HepG2 (cell line): ENCODE data around the gene COMT. TPM values are rescaled to one million over a fixed set of nuclear protein-coding genes. Genes with fewer than 3 reads are reported as not detected.
A peak's percentile ranks its signal among the peaks of the same experiment; 100 is the strongest.

Source experiments
- ATF7-NPFF ChIP-seq: sonication (generic); formaldehyde crosslinking; IDR thresholded peaks from 2 replicates; pipeline ENCODE4 v1.8.1; 2023; ENCODE audit warnings: mild to moderate bottlenecking, low read depth, missing genetic modification reagents, moderate library complexity
- BORCS8-MEF2B ChIP-seq: sonication (generic); formaldehyde crosslinking; IDR thresholded peaks from 2 replicates; pipeline ENCODE4 v1.8.0; 2022; ENCODE audit warnings: mild to moderate bottlenecking, missing genetic modification reagents
- CEBPB ChIP-seq: IDR thresholded peaks from 2 replicates; pipeline ENCODE4 v1.6.1; 2011; ENCODE audit warnings: low read depth, low read length, improper control_type of control experiment, borderline replicate concordance
- CREB3 ChIP-seq: sonication (generic); formaldehyde crosslinking; IDR thresholded peaks from 2 replicates; pipeline ENCODE4 v1.5.0; 2020; ENCODE audit warnings: missing genetic modification reagents
- EP300 ChIP-seq, 3 experiments: sonication (generic) in 1 of 3; formaldehyde crosslinking in 1 of 3; IDR thresholded peaks; 2 replicates each; pipeline versions ENCODE4 v1.5.1 to v1.6.1; 2011 to 2020; ENCODE audit warnings: low read depth in 2 of 3, low read length in 2 of 3, borderline replicate concordance in 1 of 3, improper control_type of control experiment in 1 of 3, mild to moderate bottlenecking in 1 of 3, missing genetic modification reagents in 1 of 3, moderate library complexity in 1 of 3
- HOMEZ ChIP-seq: IDR thresholded peaks from 2 replicates; pipeline ENCODE4 v1.6.1; 2016; ENCODE audit warnings: low read depth
- HOXA5 ChIP-seq: sonication (generic); formaldehyde crosslinking; IDR thresholded peaks from 2 replicates; pipeline ENCODE4 v1.4.0; 2020; ENCODE audit warnings: missing genetic modification reagents
- KDM5A ChIP-seq: fragments of 200-600 bp; sonication (generic); IDR thresholded peaks from 2 replicates; pipeline ENCODE4 v1.7.0; 2018; ENCODE audit warnings: antibody characterized with exemption, mild to moderate bottlenecking, low read length, borderline replicate concordance
- NKX3-1 ChIP-seq: sonication (generic); formaldehyde crosslinking; IDR thresholded peaks from 2 replicates; pipeline ENCODE4 v1.5.0; 2020; ENCODE audit warnings: missing genetic modification reagents
- POGZ ChIP-seq: sonication (generic); formaldehyde crosslinking; IDR thresholded peaks from 2 replicates; pipeline ENCODE4 v1.4.0; 2020; ENCODE audit warnings: mild to moderate bottlenecking, missing genetic modification reagents
- SALL2 ChIP-seq: sonication (generic); formaldehyde crosslinking; IDR thresholded peaks from 2 replicates; pipeline ENCODE4 v1.8.1; 2023; ENCODE audit warnings: mild to moderate bottlenecking, missing genetic modification reagents, inconsistent platforms
- TP53 ChIP-seq: sonication (generic); formaldehyde crosslinking; conservative IDR thresholded peaks from 2 replicates; pipeline ENCODE4 v1.4.0; 2020; ENCODE audit warnings: missing genetic modification reagents
- ZBTB7A ChIP-seq: sonication (generic); formaldehyde crosslinking; IDR thresholded peaks from 2 replicates; pipeline ENCODE4 v1.8.0; 2022; ENCODE audit warnings: mild to moderate bottlenecking, missing genetic modification reagents
- ZMAT3 ChIP-seq: sonication (generic); formaldehyde crosslinking; conservative IDR thresholded peaks from 2 replicates; pipeline ENCODE4 v1.7.0; 2021; ENCODE audit warnings: missing genetic modification reagents
- ZMYM4 ChIP-seq: sonication (generic); formaldehyde crosslinking; IDR thresholded peaks from 2 replicates; pipeline ENCODE4 v1.8.1; 2023; ENCODE audit warnings: mild to moderate bottlenecking, missing genetic modification reagents
- ZNF138 ChIP-seq: sonication (generic); formaldehyde crosslinking; IDR thresholded peaks from 2 replicates; pipeline ENCODE4 v1.5.0; 2020; ENCODE audit warnings: mild to moderate bottlenecking, low read depth, missing genetic modification reagents
- ZNF230 ChIP-seq: sonication (generic); formaldehyde crosslinking; IDR thresholded peaks from 2 replicates; pipeline ENCODE4 v1.4.0; 2020; ENCODE audit warnings: mild to moderate bottlenecking, missing genetic modification reagents
- ZNF343 ChIP-seq: sonication (generic); formaldehyde crosslinking; IDR thresholded peaks from 2 replicates; pipeline ENCODE4 v1.4.0; 2020; ENCODE audit warnings: mild to moderate bottlenecking, missing genetic modification reagents
- polyA plus RNA-seq, 8 experiments: library from polyadenylated mRNA; depleted of rRNA in 3 of 8; stranded (reverse) in 7 of 8; unstranded in 1 of 8; fragments of >200 nt; fragmentation: Illumina TruSeq in 4 of 8; extraction: Trizol in 4 of 8; gene quantifications; 2 replicates each; pipeline versions ENCODE4 v1.2.1 to v1.2.3, GENCODE V29; 2011 to 2016; ENCODE audit warnings: low read depth in 4 of 8, missing spikeins in 1 of 8, mixed read lengths in 1 of 8; ENCODE audit not compliant: insufficient read depth in 1 of 8
- total RNA-seq, 5 experiments: library from RNA; depleted of rRNA; stranded (reverse); fragments of >200 nt; fragmentation: Illumina TruSeq; extraction: Trizol; gene quantifications; 2 replicates each; pipeline ENCODE4 v1.2.3, GENCODE V29; 2016; ENCODE audit warnings: low read depth in 1 of 5
- TF ChIP-seq, protein P1 (sequence below): sonication (generic); formaldehyde crosslinking; IDR thresholded peaks from 2 replicates; pipeline ENCODE4 v1.4.0; 2020; ENCODE audit warnings: missing genetic modification reagents
- TF ChIP-seq, protein P2 (sequence below): sonication (generic); formaldehyde crosslinking; IDR thresholded peaks from 2 replicates; pipeline ENCODE4 v1.4.0; 2020; ENCODE audit warnings: low read depth, mild to moderate bottlenecking, missing genetic modification reagents
- TF ChIP-seq, protein P3 (sequence below): sonication (generic); formaldehyde crosslinking; conservative IDR thresholded peaks from 2 replicates; pipeline ENCODE4 v1.8.0; 2022; ENCODE audit warnings: mild to moderate bottlenecking, moderate library complexity, missing genetic modification reagents

Gene COMT
- total and polyA plus RNA-seq, 2 of the 13 experiments (the other 11 are each of a cell fraction or from before 2014, with no cell fraction given): 156 to 162 TPM

DNA sequence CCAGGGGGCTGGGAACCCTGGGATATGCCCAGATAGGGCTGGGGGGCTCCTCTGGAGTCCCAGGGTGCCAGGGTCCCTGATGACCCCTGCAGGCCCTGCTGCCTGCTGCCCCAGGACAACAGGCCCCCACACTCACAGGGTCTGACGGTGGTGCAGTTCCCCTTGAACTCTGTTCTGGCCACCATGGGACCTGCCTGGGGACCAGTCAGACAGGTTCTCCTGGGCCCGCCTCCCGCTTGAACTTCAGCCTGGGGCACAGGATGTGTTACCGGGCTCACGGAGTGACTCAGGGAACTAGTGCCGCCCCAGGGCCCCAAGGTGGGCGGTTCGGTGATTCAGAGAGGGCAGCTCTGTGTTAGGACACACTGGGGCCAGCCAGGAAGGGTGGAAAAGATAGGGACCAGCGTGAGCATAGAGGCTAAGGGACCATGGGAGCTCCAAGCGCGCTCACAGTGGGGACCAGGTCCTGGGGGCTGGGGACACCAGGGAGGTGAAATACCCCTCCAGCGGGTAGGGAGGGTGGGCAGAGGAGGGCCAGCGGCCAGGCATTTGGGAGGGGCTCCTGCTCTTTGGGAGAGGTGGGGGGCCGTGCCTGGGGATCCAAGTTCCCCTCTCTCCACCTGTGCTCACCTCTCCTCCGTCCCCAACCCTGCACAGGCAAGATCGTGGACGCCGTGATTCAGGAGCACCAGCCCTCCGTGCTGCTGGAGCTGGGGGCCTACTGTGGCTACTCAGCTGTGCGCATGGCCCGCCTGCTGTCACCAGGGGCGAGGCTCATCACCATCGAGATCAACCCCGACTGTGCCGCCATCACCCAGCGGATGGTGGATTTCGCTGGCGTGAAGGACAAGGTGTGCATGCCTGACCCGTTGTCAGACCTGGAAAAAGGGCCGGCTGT is 21.6 kb downstream of the COMT start (continued):
- TF ChIP-seq EP300 (IDR thresholded peaks at IDR 0.05; ENCODE audit: low read depth in 2 of 2, low read length in 2 of 2): peak; percentile 52 to 66; a peak in 2 of 4 replicates
- TF ChIP-seq EP300 (CRISPR knock-in tag; IDR thresholded peaks at IDR 0.05; ENCODE audit: borderline replicate concordance): peak; percentile 66
- 0 out of 2 replicates have a peak, but pooled peaks have one; percentile 26 for TF ChIP-seq KDM5A
- TF ChIP-seq SALL2 (CRISPR knock-in tag): no peak
- peak; percentile 44; the same call in 1 of the 2 replicates for TF ChIP-seq ATF7-NPFF (CRISPR knock-in tag)
- 0 out of 2 replicates have a peak, but pooled peaks have one; percentile 7 for TF ChIP-seq HOMEZ (CRISPR knock-in tag)
- TF ChIP-seq, protein P1, sequence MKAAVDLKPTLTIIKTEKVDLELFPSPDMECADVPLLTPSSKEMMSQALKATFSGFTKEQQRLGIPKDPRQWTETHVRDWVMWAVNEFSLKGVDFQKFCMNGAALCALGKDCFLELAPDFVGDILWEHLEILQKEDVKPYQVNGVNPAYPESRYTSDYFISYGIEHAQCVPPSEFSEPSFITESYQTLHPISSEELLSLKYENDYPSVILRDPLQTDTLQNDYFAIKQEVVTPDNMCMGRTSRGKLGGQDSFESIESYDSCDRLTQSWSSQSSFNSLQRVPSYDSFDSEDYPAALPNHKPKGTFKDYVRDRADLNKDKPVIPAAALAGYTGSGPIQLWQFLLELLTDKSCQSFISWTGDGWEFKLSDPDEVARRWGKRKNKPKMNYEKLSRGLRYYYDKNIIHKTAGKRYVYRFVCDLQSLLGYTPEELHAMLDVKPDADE (CRISPR knock-in tag): no peak
- no peak; the same call in 1 of the 2 replicates for TF ChIP-seq POGZ
- no peak; the same call in 1 of the 2 replicates for TF ChIP-seq ZNF343
- no peak for TF ChIP-seq NKX3-1 (CRISPR knock-in tag)
- TF ChIP-seq TP53 (CRISPR knock-in tag): 0 out of 2 replicates have a peak, but pooled peaks have one; percentile 37
- 0 out of 2 replicates have a peak, but pooled peaks have one; percentile 9 for TF ChIP-seq ZMYM4
- no peak for TF ChIP-seq BORCS8-MEF2B (CRISPR knock-in tag)
- TF ChIP-seq HOXA5 (CRISPR knock-in tag): no peak
- peak; percentile 62; the same call in 1 of the 2 replicates for TF ChIP-seq ZBTB7A
- 0 out of 2 replicates have a peak, but pooled peaks have one; percentile 36 for TF ChIP-seq ZMAT3 (CRISPR knock-in tag)
- no peak for TF ChIP-seq ZNF138
- TF ChIP-seq ZNF230 (CRISPR knock-in tag): 0 out of 2 replicates have a peak, but pooled peaks have one; percentile 48
- TF ChIP-seq, protein P2, sequence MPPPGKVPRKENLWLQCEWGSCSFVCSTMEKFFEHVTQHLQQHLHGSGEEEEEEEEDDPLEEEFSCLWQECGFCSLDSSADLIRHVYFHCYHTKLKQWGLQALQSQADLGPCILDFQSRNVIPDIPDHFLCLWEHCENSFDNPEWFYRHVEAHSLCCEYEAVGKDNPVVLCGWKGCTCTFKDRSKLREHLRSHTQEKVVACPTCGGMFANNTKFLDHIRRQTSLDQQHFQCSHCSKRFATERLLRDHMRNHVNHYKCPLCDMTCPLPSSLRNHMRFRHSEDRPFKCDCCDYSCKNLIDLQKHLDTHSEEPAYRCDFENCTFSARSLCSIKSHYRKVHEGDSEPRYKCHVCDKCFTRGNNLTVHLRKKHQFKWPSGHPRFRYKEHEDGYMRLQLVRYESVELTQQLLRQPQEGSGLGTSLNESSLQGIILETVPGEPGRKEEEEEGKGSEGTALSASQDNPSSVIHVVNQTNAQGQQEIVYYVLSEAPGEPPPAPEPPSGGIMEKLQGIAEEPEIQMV (CRISPR knock-in tag): peak; percentile 21; the same call in 1 of the 2 replicates
- TF ChIP-seq CREB3 (CRISPR knock-in tag): no peak
- no peak for TF ChIP-seq CEBPB
- TF ChIP-seq, protein P3, sequence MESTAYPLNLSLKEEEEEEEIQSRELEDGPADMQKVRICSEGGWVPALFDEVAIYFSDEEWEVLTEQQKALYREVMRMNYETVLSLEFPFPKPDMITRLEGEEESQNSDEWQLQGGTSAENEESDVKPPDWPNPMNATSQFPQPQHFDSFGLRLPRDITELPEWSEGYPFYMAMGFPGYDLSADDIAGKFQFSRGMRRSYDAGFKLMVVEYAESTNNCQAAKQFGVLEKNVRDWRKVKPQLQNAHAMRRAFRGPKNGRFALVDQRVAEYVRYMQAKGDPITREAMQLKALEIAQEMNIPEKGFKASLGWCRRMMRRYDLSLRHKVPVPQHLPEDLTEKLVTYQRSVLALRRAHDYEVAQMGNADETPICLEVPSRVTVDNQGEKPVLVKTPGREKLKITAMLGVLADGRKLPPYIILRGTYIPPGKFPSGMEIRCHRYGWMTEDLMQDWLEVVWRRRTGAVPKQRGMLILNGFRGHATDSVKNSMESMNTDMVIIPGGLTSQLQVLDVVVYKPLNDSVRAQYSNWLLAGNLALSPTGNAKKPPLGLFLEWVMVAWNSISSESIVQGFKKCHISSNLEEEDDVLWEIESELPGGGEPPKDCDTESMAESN (CRISPR knock-in tag): peak; percentile 66; the same call in 1 of the 2 replicates
